ENCODE results near the gene NDUFS7. TPM values are rescaled to one million over a fixed set of nuclear protein-coding genes. Genes with fewer than 3 reads are reported as not detected.

NDUFS7 gene
- total and polyA plus RNA-seq, 11 donors, result 205 to 717 (median 336) TPM

DNA sequence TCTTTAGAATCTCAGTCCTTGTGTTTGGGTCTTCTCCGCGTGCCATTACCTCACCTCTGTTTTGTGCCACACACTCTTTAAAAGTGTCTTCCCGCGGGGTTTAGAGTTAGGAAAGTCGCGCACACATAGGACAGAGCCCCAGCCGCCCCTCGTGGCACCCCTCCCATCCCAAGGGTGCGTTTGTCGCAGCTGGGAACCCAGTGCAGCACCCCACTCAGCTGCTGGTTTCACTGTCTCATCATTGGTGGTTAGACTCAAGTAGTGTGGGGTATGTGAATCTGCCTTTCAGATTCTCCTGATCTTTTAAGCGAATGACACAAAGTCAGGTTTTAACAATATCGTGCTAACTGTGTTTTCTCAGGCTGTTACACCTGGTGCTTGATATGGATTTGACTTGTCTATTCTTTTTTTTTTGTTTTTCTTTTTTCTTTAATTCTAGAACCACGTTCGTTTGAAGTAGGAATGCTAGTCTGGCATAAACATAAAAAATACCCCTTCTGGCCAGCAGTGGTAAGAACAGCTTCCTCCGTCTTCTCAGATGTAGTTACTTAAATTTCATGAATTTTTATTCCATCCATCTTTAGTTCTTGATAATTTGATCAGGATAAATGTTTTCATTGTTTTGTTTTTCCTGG lies 19.5 kb upstream of the NDUFS7 start:
- H3K36me3 ChIP-seq, result peaks cover 0 to 93% (median 75%) of the 10 kb centered on the region in 9 donors
- ATAC-seq (no peak), DNase-seq (no peak)
- peak overlapping the region in 1 of 12 donors; percentile 3 for H3K27ac ChIP-seq
- no peaks in the 10 kb centered on the region for H3K9me3 ChIP-seq
- intact Hi-C loops (cut with DNase I), result no loop called here
- 84 to 89% (median 89%) methylated on average over 15 of the region's 15 CpGs for WGBS, 4 donors
- H3K27me3 ChIP-seq, result no peaks in the 10 kb centered on the region
- H3K4me3 ChIP-seq, result no peak overlapping the region
- peaks cover 0 to 46% (median 17%) of the 10 kb centered on the region in 12 donors for H3K4me1 ChIP-seq
- no peak for TF ChIP-seq POLR2A (IDR thresholded peaks at IDR 0.05)
- TF ChIP-seq, protein P1, sequence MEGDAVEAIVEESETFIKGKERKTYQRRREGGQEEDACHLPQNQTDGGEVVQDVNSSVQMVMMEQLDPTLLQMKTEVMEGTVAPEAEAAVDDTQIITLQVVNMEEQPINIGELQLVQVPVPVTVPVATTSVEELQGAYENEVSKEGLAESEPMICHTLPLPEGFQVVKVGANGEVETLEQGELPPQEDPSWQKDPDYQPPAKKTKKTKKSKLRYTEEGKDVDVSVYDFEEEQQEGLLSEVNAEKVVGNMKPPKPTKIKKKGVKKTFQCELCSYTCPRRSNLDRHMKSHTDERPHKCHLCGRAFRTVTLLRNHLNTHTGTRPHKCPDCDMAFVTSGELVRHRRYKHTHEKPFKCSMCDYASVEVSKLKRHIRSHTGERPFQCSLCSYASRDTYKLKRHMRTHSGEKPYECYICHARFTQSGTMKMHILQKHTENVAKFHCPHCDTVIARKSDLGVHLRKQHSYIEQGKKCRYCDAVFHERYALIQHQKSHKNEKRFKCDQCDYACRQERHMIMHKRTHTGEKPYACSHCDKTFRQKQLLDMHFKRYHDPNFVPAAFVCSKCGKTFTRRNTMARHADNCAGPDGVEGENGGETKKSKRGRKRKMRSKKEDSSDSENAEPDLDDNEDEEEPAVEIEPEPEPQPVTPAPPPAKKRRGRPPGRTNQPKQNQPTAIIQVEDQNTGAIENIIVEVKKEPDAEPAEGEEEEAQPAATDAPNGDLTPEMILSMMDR (IDR thresholded peaks at IDR 0.05), result peak in 3 of 12 donors; percentile 9 to 22 (median 16)

DNA sequence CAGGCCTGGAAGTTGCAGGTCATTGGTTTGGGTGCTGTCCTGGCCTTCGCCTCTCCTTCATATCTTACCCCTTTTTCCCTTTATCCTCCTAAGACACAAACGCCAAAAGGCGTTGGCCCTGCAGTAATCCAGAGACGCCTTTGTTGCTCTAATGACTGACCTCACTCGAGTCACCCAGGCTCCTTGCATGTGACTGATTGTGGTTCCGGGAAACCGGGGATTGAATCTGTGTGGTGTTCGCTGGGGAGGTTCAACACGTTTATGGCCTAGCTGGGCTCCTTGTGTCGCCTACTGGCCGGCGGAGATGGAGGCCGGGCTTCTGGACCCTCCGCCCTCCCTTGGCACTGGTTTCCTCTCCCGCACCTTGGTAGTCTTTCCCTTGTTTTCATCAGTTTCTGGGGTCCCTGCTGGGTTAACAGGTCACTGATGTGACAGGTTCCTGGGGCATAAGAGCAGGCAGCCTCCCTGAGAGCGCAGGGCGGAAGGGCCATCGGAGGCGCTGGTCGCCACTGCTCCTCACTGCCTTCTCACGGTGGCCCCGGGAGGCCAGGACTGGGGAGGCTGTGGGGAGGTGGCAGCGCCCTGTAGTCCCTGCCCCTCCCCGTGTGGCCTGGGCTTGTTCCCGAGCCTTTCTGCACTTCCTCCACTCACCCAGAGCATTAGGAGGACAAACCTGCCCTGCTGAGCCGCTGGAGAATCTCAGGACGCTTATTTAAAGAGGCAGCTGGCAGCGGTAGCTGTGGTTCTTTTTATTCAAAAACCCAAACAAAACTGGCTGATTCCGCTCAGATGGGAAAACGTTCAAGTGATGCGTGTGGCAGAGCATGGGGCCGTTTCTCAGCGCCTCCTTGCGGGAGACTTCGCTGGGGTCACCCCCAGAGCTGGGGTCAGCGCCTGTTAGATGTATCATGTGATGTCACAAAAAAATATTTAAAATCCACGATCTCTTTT lies 18.1 kb upstream of the NDUFS7 start:
- Histone ChIP-seq H3K27me3 (no peaks in the 10 kb centered on the region), H3K36me3 (peaks cover 0 to 93% (median 76%) of the 10 kb centered on the region in 9 donors), H3K9me3 (no peaks in the 10 kb centered on the region), H3K4me1 (peaks cover 0 to 43% (median 14%) of the 10 kb centered on the region in 12 donors), H3K4me3 (no peak overlapping the region), H3K27ac (no peak overlapping the region)
- DNase-seq (no peak), ATAC-seq (no peak)
- TF ChIP-seq, protein P1 (IDR thresholded peaks at IDR 0.05), result no peak
- no peak for TF ChIP-seq POLR2A (IDR thresholded peaks at IDR 0.05)
- intact Hi-C loops (cut with DNase I), result no loop called here
- WGBS, 4 donors, result 89 to 93% (median 92%) methylated on average over 36 to 37 of the region's 37 CpGs

DNA sequence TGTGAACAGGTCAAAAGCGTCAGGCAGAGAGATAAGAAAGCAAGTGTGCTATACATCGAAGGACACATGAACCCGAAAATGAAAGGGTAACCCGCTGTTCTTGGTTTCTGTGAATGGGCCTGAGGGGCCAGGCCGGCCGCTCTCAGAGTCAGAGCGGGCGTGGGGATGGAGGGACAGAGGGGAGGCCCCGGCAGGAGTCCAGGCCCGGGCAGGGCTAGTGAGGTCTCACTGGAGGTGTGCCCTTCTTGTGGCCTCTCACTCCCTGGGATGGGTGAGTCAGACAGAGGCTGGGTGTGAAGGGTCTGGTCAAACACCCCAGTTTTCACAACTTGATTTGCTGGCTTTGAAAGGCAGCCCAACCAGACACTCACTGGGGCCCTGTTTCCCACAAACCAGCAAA lies 17.4 kb upstream of the NDUFS7 start:
- no peak overlapping the region for H3K4me3 ChIP-seq
- H3K9me3 ChIP-seq, result no peaks in the 10 kb centered on the region
- no peak for DNase-seq
- ATAC-seq, result no peak
- peaks cover 0 to 36% (median 7%) of the 10 kb centered on the region in 12 donors for H3K4me1 ChIP-seq
- WGBS, 4 donors, result 94 to 96% (median 95%) methylated on average over 10 of the region's 10 CpGs
- TF ChIP-seq, protein P1 (IDR thresholded peaks at IDR 0.05), result no peak
- no peak for TF ChIP-seq POLR2A (IDR thresholded peaks at IDR 0.05)
- H3K36me3 ChIP-seq, result peaks cover 2 to 96% (median 83%) of the 10 kb centered on the region in 9 donors
- intact Hi-C loops (cut with DNase I), result no loop called here
- H3K27me3 ChIP-seq, result no peaks in the 10 kb centered on the region
- no peak overlapping the region for H3K27ac ChIP-seq
